ENCODE data around the gene IMP4.

IMP4 gene

GRCh38 chr2:130382313-130382917, 39.7 kb downstream of the IMP4 start:
- no peak for TF ChIP-seq CTCF (conservative IDR thresholded peaks at IDR 0.05; ENCODE audit: low read depth, low read length)
- H3K4me3 ChIP-seq (ENCODE audit: low read length): no peak overlapping the region
- DNase-seq (ENCODE audit: low read depth): no peak

- DNase-seq (ENCODE audit: low read depth): no peak
- no peak for TF ChIP-seq CTCF (conservative IDR thresholded peaks at IDR 0.05; ENCODE audit: low read depth, low read length)
- H3K4me3 ChIP-seq (ENCODE audit: low read length): no peak overlapping the region
These were observed 43.0 kb downstream of the IMP4 start for GRCh38 chr2:130385709-130386108.

- no peak for TF ChIP-seq CTCF (conservative IDR thresholded peaks at IDR 0.05; ENCODE audit: low read depth, low read length)
These were observed 44.3 kb downstream of the IMP4 start for GRCh38 chr2:130387071-130387400.

GRCh38 chr2:130387804-130388203, 45.1 kb downstream of the IMP4 start:
- no peak for TF ChIP-seq CTCF (conservative IDR thresholded peaks at IDR 0.05; ENCODE audit: low read depth, low read length)
- no peak for DNase-seq (ENCODE audit: low read depth)

More at GRCh38 chr2:130387071-130387400, 44.3 kb downstream of the IMP4 start:
- no peak overlapping the region for H3K4me3 ChIP-seq (ENCODE audit: low read length)
- DNase-seq (ENCODE audit: low read depth): no peak

GRCh38 chr2:130388221-130388907, 45.7 kb downstream of the IMP4 start:
- no peak for DNase-seq (ENCODE audit: low read depth)
- no peak overlapping the region for H3K4me3 ChIP-seq (ENCODE audit: low read length)
- no peak for TF ChIP-seq CTCF (conservative IDR thresholded peaks at IDR 0.05; ENCODE audit: low read depth, low read length)

More at GRCh38 chr2:130387804-130388203, 45.1 kb downstream of the IMP4 start:
- no peak overlapping the region for H3K4me3 ChIP-seq (ENCODE audit: low read length)

- no peak overlapping the region for H3K4me3 ChIP-seq (ENCODE audit: low read length)
- no peak for DNase-seq (ENCODE audit: low read depth)
- TF ChIP-seq CTCF (conservative IDR thresholded peaks at IDR 0.05; ENCODE audit: low read depth, low read length): no peak
These were observed 46.7 kb downstream of the IMP4 start for GRCh38 chr2:130389358-130389757.

GRCh38 chr2:130389783-130390182, 47.1 kb downstream of the IMP4 start:
- DNase-seq (ENCODE audit: low read depth): no peak
- no peak for TF ChIP-seq CTCF (conservative IDR thresholded peaks at IDR 0.05; ENCODE audit: low read depth, low read length)
- no peak overlapping the region for H3K4me3 ChIP-seq (ENCODE audit: low read length)

All from retinal pigment epithelial cell (primary cell).